Erythroblast (primary cell): Measurements from ENCODE around the gene ILDR2.

Experiments used
- GATA1 ChIP-seq: IDR thresholded peaks from 2 replicates; pipeline ENCODE4 v1.6.1; 2011; ENCODE audit warnings: low read depth, mild to moderate bottlenecking, control low read depth, low read length, moderate library complexity
- POLR2A ChIP-seq: IDR thresholded peaks from 2 replicates; pipeline ENCODE4 v1.6.1; 2011; ENCODE audit warnings: mild to moderate bottlenecking, low read length

DNA sequence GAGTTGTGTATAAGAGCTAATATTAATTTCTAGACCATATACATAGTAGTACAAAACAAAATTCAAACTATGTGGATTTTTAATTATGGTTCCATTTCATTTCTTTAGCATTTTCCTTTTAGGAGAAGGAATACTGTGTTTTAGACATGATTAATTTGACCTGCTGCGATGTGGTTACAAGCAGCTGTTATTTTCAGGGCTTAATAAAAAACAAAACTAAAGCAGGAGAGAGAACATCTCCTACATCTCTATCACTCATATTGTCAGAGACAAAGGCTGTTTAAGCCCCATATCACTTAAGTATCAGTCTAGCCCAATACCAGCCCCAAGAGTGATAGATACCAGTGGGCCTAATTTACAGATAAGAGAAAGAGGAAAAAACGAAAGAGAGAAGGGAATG is 47.6 kb downstream of the ILDR2 start:
- TF ChIP-seq POLR2A, result no peak
- TF ChIP-seq GATA1, result no peak
